Activated CD8-positive, alpha-beta memory T cell treated with anti-CD3 and anti-CD28 coated beads for 24 hours (primary cell): ENCODE measurements around the gene DENND1B.
"Not testable (repeated sequence)": the region's sequence is repeated elsewhere in the genome, so short reads cannot be mapped to it uniquely, and the experiment has no call there.

Experiments
- DNase-seq: peaks from one replicate; pipeline ENCODE4 v3.0.0-alpha.2; 2020

DENND1B gene

DNA sequence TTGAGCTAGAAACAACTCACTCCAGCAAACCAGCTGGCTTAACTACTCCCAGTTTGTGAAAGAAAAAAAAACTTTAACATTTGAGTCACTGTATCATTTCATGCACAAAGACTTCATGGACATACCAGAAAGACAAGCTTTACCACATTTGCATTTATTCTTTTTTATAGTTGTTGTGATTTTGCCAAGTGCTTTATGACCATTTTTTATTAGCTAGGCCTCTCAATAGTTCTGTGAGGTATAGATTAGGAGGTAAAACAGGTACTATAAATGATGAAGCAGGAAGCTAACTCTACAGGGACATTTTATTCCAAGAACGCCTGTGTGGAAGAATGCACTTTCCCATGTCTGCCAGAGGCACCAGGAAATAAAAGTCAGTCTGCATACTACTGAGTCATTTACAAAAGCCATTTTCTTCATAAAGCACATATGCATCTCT is 8.2 kb upstream of the DENND1B start:
- no peak for DNase-seq

DNA sequence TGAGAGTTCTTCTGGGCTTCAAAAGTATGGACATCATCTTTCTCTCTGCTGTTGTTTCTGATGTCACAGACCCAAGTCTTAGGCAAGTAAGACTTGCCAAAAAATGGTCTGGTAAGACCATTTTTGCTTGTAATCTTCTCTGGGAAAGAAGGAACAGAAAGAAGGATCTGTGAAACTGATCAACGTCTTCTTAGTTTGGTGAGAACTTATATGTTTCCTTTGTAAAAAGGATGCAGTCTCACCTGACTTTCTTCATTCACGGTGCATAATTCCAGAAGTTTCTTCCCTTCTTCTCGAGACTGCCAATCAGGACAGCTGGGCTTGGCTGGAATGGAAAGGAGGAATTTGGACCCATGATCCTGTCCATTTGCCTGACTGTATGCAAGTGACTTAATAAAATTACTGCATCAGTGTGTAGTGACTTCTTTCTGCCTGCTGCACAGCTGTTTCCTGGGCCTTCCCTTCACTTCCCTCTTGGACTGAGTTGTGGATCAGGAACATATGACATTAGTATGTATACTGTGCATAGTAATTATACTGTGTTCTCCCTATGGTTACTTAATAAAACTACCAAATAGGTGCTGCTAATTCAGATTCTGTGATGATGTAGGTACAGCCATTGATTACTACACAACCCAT is 7.6 kb upstream of the DENND1B start:
- DNase-seq: no peak

DNA sequence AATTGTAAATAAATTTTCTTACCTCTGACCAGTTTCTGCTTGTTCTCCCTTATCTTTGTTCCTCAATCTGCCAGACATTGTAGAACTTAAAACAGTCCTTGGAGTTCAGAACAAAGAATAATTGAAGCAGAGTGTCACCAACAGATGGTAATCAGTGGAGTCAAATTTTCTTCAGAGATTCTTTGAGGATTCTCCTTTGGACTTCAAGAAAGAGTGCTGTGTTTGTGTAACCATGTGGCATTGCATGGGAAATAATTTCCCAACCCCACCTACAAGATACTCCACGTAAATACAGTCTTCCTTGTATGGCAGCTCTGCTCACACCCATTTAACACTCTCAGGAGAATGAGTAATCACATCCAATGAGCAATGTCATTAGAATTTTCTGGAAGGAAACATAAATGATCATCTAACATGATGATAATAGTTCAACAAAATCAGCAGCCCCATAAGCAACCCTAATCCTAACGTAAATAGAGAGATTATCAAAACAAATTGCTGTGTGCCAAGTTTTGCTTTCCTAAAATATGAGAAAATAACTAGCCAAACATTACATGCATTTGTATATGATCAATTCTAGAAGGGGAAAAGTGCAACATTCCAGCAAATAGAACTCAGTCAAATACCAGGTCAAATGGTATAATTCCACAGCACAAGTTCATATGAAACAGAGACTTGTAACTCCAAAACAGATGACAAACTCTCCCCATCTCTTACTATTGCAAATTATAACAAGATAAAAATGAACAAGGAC is 6.9 kb upstream of the DENND1B start:
- DNase-seq: no peak

- DNase-seq: no peak
Measured at GRCh38 chr1:197779921-197780320, 4.6 kb upstream of the DENND1B start.

GRCh38 chr1:197778366-197778945 is 3.2 kb upstream of the DENND1B start:
- DNase-seq: no peak

- peak; percentile 70 for DNase-seq
Measured at GRCh38 chr1:197776351-197777105, 1.2 kb upstream of the DENND1B start.

DNA sequence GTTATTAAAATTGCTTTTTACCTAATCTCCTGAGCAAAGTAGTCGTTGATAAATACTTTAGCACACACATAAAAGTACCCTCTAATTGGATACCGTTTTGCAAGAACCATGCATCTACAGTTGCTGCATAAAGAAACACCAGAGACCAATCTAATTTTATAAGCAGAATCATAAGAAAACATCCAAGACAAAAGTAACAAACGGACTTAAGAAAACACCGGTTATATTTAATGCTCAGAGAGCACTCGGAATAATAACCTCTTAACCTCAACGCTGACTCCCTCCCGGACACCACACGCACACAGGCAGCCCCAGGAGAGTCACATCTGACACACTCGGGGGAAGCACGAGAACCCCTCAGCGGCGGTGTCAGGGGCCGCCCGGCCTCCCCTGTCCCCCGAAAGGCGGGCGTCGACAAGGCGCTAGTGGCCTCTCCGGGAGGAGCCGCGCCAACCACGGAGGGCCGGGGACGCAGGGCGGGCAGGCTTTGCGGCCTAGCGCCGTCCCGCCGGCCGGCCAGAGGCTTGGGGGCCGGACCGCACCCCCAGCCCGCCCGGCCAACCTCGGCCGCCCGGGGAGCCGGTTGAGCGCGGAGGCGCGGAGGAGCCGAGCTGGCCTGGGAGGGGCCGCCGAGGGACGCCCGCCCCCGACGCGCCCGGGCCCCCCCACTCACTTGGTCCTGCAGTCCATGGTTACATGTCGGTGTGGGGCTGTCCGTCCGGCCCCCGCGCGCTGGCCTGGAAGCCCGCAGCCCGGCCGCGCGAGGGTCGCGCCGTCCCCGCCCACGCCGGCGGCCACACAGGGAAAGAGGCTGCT is 606 bp downstream of the DENND1B start:
- DNase-seq: peak; percentile 82

GRCh38 chr1:197773856-197774255 is 1.4 kb downstream of the DENND1B start:
- no peak for DNase-seq

- DNase-seq: no peak
Measured at GRCh38 chr1:197771904-197772556, 3.2 kb downstream of the DENND1B start.

DNA sequence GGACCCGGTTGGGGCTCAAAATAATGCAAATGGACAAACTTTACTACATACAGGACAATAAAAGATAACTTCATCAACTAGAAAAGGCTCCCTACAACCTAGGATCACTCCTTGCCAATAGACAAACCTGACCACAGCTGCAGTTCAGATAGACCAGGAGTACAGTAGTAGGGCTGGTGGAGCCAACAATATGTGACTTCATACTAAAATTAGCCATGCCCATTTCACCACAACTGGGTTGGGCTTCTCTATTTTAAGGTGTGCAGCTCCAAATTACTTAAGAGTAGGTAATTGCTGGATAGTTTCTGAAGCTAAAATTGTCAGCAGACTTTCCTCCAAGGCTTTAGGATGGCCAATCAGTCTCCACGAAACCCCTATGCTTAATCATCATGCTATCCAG is 3.9 kb downstream of the DENND1B start:
- no peak for DNase-seq

- DNase-seq: no peak
Measured at GRCh38 chr1:197770243-197770642, 5.0 kb downstream of the DENND1B start.

- no peak for DNase-seq
Measured at GRCh38 chr1:197769287-197769686, 6.0 kb downstream of the DENND1B start.

DNA sequence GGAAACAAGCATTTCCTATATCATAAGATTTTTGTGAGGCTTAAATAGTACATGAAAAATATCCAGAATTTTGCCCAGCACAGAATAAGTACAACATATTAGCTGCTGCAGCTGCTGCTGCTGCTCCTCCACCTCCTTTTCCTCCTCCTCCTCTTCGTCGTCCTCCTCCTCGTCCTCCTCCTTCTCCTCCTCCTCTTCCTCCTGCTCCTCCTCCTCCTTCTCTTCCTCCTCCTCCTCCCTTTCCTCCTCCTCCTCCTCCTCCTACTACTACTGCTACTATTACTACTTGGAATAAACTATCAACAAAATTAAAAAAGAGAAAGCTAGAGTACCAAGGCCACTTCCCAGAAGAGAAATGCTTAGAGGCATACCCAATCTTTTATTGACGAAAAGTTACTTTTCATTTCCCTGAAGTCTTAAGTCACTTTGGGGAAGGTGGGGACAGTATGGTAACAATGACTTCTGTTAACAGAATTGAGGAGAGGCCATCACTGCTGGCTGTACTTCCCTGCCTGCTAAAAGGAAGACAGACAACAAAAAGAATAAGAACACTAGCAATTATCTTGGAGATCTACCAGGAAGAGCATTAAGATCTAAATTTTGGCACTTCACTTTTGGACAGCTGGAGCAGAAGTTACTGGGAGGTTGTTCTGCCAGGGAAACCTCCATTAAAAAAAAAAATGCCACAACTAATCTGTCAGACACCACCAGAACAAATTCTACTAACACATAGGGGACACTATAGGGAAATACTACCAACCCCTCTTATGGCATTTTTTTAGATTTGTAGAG is 7.1 kb downstream of the DENND1B start:
- DNase-seq: no peak

GRCh38 chr1:197763769-197764168 is 11.5 kb downstream of the DENND1B start:
- DNase-seq: no peak

GRCh38 chr1:197763307-197763706 is 12.0 kb downstream of the DENND1B start:
- no peak for DNase-seq

GRCh38 chr1:197761654-197762053 is 13.6 kb downstream of the DENND1B start:
- no peak for DNase-seq

- DNase-seq: not testable (repeated sequence)
Measured at GRCh38 chr1:197755553-197755952, 19.7 kb downstream of the DENND1B start.

DNA sequence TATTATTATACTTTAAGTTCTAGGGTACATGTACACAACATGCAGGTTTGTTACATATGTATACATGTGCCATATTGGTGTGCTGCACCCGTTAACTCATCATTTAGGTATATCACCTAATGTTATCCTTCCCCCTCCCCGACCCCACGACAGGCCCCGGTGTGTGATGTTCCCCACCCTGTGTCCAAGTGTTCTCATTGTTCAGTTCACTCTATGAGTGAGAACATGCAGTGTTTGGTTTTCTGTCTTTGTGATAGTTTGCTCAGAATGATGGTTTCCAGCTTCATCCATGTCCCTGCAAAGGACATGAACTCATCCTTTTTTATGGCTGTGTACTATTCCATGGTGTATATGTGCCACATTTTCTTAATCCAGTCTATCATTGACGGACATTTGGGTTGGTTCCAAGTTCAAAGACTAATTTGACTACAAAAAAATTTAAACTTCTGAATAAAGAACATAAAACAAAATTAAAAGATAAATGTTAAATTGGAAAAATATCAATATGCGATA is 22.6 kb downstream of the DENND1B start:
- not testable (repeated sequence) for DNase-seq

GRCh38 chr1:197750366-197750765 is 24.9 kb downstream of the DENND1B start:
- no peak for DNase-seq

DNA sequence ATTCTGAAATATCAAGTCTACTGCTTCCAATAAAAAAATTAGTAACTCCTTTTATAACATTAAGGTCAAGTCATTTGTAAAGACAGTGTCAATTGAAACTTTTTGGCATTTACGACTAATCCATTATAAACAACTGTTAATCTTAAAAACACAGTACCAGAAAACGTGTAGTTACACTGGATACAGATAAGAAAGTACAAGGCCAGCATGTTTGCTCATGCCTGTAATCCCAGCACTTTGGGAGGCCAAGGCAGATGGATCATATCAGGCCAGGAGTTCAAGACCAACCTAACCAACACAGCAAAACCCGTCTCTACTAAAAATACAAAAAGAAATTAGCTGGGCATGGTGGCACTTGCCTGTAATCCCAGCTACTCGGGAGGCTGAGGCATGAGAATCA is 29.4 kb downstream of the DENND1B start:
- no peak for DNase-seq

DNA sequence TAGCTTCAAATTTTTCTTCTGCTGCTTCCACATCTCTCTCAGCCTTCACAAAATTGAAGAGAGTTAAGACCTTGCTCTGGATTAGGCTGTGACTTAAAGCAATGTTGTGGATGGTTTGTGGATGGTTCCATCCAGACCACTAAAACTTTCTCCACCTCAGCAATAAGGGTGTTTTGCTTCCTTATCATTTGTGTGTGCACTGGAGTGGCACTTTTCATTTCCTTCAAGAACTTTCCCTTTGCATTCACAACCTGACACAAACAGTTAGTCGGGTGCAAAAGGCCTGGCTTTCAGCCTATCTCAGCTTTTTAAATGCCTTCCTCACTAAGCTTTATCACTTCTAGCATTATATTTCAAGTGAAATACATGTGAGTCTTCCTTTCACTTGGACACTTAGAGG is 30.3 kb downstream of the DENND1B start:
- DNase-seq: no peak
